Astrocyte (in vitro differentiated cells and primary cell): ENCODE data around the gene PRCD. TPM values are rescaled to one million over a fixed set of nuclear protein-coding genes. Genes with fewer than 3 reads are reported as not detected.

Experiments
- DNase-seq: peaks from one replicate; pipeline ENCODE4 v3.0.0-alpha.2; 2010; ENCODE audit warnings: low read depth
- FAIRE-seq: peaks from 2 replicates; lab custom pipeline; 2011; peaks lifted over from hg19 to GRCh38; lab: Jason Lieb, UNC
- H2AFZ ChIP-seq: 2 replicates; pipeline ENCODE4 v1.6.0; 2012; ENCODE audit warnings: low read depth, low read length, inconsistent platforms
- H3K27ac ChIP-seq: 2 replicates; pipeline ENCODE4 v1.5.1; 2011; ENCODE audit warnings: low read depth, low read length, inconsistent platforms
- H3K27me3 ChIP-seq: 2 replicates; pipeline ENCODE4 v1.6.0; 2011; ENCODE audit warnings: low read length, inconsistent platforms; ENCODE audit not compliant: insufficient read depth
- H3K36me3 ChIP-seq: 2 replicates; pipeline ENCODE4 v1.5.1; 2011; ENCODE audit warnings: low read length, inconsistent platforms; ENCODE audit not compliant: insufficient read depth
- H3K4me1 ChIP-seq: 2 replicates; pipeline ENCODE4 v1.5.1; 2011; ENCODE audit warnings: low read length, inconsistent platforms; ENCODE audit not compliant: insufficient read depth
- H3K4me2 ChIP-seq: 2 replicates; pipeline ENCODE4 v1.6.0; 2012; ENCODE audit warnings: low read length, inconsistent platforms
- H3K4me3 ChIP-seq: 2 replicates; pipeline ENCODE4 v1.5.1; 2011; ENCODE audit warnings: low read depth, mild to moderate bottlenecking, low read length, inconsistent platforms; ENCODE audit not compliant: insufficient read depth
- H3K79me2 ChIP-seq: 2 replicates; pipeline ENCODE4 v1.6.0; 2012; ENCODE audit warnings: mild to moderate bottlenecking, low read length, inconsistent platforms; ENCODE audit not compliant: insufficient read depth
- H3K9ac ChIP-seq: 2 replicates; pipeline ENCODE4 v1.6.0; 2012; ENCODE audit warnings: mild to moderate bottlenecking, low read length, inconsistent platforms
- H3K9me3 ChIP-seq: 2 replicates; pipeline ENCODE4 v1.5.1; 2012; ENCODE audit warnings: low read depth, mild to moderate bottlenecking, low read length, inconsistent platforms; ENCODE audit not compliant: insufficient read depth
- H4K20me1 ChIP-seq: 2 replicates; pipeline ENCODE4 v1.6.0; 2012; ENCODE audit warnings: low read length, inconsistent platforms; ENCODE audit not compliant: insufficient read depth
- H3K27ac Mint-ChIP-seq: one replicate; pipeline ENCODE4 v1.8.0; 2021; ENCODE audit warnings: mild to moderate bottlenecking, mixed read lengths; ENCODE audit not compliant: unreplicated experiment
- H3K27me3 Mint-ChIP-seq: one replicate; pipeline ENCODE4 v1.8.0; 2021; ENCODE audit warnings: low read depth, mixed read lengths; ENCODE audit not compliant: unreplicated experiment
- H3K36me3 Mint-ChIP-seq: one replicate; pipeline ENCODE4 v1.8.0; 2021; ENCODE audit warnings: low read depth, mixed read lengths; ENCODE audit not compliant: unreplicated experiment
- H3K4me1 Mint-ChIP-seq: one replicate; pipeline ENCODE4 v1.8.0; 2021; ENCODE audit warnings: low read depth, mixed read lengths; ENCODE audit not compliant: unreplicated experiment
- H3K4me3 Mint-ChIP-seq: one replicate; pipeline ENCODE4 v1.8.0; 2021; ENCODE audit warnings: mild to moderate bottlenecking, moderate library complexity, mixed read lengths; ENCODE audit not compliant: unreplicated experiment
- H3K9me3 Mint-ChIP-seq: one replicate; pipeline ENCODE4 v1.8.0; 2021; ENCODE audit warnings: mild to moderate bottlenecking, mixed read lengths; ENCODE audit not compliant: unreplicated experiment
- CTCF ChIP-seq: IDR thresholded peaks from 2 replicates; pipeline ENCODE4 v1.5.1; 2011; ENCODE audit warnings: low read depth, mild to moderate bottlenecking, inconsistent platforms, low read length, moderate library complexity; ENCODE audit not compliant: insufficient read depth
- EZH2 ChIP-seq: IDR thresholded peaks from 2 replicates; pipeline ENCODE4 v1.6.1; 2012; ENCODE audit warnings: mild to moderate bottlenecking, low read length, inconsistent platforms; ENCODE audit not compliant: insufficient read depth
- total RNA-seq: library from RNA; stranded (reverse); gene quantifications from 2 replicates; pipeline ENCODE4 v1.2.1, GENCODE V29; 2021

Gene PRCD
- total RNA-seq, 1 donor from 2014 or later, result 2.2 TPM

DNA sequence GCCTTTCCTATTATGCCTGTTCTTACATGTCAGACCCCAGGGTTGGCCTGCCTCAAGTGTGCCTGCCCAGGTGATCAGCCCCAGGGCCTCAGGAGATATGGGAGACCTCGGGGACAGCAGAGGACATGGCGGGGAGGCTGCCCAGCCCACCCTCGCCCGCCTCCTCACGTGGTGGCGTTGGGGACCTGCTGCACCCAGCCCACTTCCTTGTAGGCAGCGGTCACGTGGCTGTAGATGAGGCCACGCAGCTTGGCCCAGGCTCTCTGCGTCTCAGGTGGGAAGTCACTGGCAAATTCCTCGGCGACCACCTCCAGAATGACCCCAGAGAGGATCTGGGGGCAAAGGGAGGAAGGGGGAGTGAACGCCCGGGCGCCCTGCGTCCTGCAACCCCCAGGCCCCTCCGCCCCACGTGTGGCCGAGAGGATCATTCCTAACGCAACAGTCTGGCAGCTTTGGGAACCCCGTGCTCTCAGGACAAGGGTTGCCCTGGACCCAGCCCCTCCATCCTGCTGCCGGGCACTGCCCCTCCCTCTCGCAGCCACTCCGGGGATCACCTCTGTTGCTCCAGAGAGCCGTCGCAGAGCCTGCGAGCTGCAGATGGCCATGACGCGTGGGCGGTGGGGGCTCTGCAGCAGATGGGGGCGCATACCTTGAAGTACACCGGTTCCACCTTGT, 8.9 kb upstream of the PRCD start:
- H3K9ac ChIP-seq, result peak overlapping the region; percentile 60
- H3K27ac Mint-ChIP-seq, result no peak overlapping the region
- peak overlapping the region; percentile 70 for H2AFZ ChIP-seq
- no peaks in the 10 kb centered on the region for H3K36me3 ChIP-seq
- H3K36me3 Mint-ChIP-seq, result peaks cover 3% of the 10 kb centered on the region
- no peak for TF ChIP-seq CTCF
- no peak for TF ChIP-seq EZH2
- peaks cover 23% of the 10 kb centered on the region for H3K4me1 Mint-ChIP-seq
- H3K27me3 Mint-ChIP-seq, result peaks cover 2% of the 10 kb centered on the region
- FAIRE-seq (no peak), DNase-seq (no peak)
- no peak overlapping the region for H3K27ac ChIP-seq
- no peaks in the 10 kb centered on the region for H3K27me3 ChIP-seq
- H4K20me1 ChIP-seq, result peaks cover 1% of the 10 kb centered on the region
- H3K79me2 ChIP-seq, result no peaks in the 10 kb centered on the region
- H3K4me1 ChIP-seq, result peaks cover 39% of the 10 kb centered on the region
- no peaks in the 10 kb centered on the region for H3K9me3 ChIP-seq
- H3K4me2 ChIP-seq, result peak overlapping the region; percentile 61
- no peak overlapping the region for H3K4me3 ChIP-seq
- no peak overlapping the region for H3K4me3 Mint-ChIP-seq
- H3K9me3 Mint-ChIP-seq, result no peaks in the 10 kb centered on the region

DNA sequence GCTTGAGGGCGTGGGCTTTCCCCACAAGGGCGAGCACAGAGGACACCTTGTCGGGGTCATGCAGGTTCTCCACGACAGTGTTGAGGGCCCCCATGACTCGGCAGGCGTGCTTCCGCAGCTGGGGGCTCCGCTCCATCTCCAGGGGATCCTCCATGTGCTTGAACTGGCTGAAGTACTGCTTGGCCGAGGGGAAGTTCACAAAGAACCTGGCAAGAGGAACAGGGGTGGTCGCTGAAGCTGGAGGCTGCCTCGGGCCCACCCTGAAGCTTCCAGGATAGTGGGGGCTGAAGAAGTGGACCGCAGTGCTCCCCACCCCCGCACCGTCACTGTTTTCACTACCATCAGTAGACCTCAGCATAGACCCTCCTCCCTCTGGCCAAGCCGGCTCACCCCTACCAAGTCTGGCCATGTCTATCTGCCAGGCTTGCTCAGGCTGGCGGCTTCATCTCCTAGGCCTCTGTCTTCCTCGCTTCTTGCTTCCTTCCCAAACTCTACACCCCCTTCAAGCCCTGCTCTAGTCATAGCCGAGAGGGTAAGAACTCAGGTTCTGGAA, 8.3 kb upstream of the PRCD start:
- peaks cover 3% of the 10 kb centered on the region for H3K36me3 Mint-ChIP-seq
- peaks cover 2% of the 10 kb centered on the region for H3K27me3 Mint-ChIP-seq
- Histone ChIP-seq H3K9me3 (no peaks in the 10 kb centered on the region), H3K36me3 (no peaks in the 10 kb centered on the region), H3K4me1 (peaks cover 39% of the 10 kb centered on the region), H2AFZ (no peak overlapping the region), H3K9ac (no peak overlapping the region), H3K27ac (no peak overlapping the region), H3K4me3 (no peak overlapping the region), H4K20me1 (peaks cover 6% of the 10 kb centered on the region), H3K27me3 (no peaks in the 10 kb centered on the region), H3K79me2 (no peaks in the 10 kb centered on the region), H3K4me2 (no peak overlapping the region)
- FAIRE-seq (no peak), DNase-seq (no peak)
- H3K4me3 Mint-ChIP-seq, result peak overlapping the region; percentile 41
- TF ChIP-seq CTCF, result no peak
- TF ChIP-seq EZH2, result no peak
- H3K4me1 Mint-ChIP-seq, result peaks cover 23% of the 10 kb centered on the region
- H3K27ac Mint-ChIP-seq, result peak overlapping the region; percentile 97
- H3K9me3 Mint-ChIP-seq, result no peaks in the 10 kb centered on the region
